Neuronal stem cell (in vitro differentiated cells): ENCODE data around the gene PDE1A.

Source experiments
- DNase-seq: peaks from one replicate; pipeline ENCODE4 v3.0.0-alpha.2; 2013; ENCODE audit warnings: low spot score
- H2AFZ ChIP-seq: one replicate; pipeline ENCODE4 v1.6.1; 2013; ENCODE audit warnings: mild to moderate bottlenecking, low read length, inconsistent platforms
- H2AK5ac ChIP-seq: 2 replicates; pipeline ENCODE4 v1.6.1; 2013; ENCODE audit warnings: low read depth, mild to moderate bottlenecking, inconsistent platforms, low read length, moderate library complexity, mixed read lengths
- H2BK120ac ChIP-seq: 2 replicates; pipeline ENCODE4 v1.6.1; 2013; ENCODE audit warnings: low read depth, mild to moderate bottlenecking, inconsistent platforms, low read length, moderate library complexity, mixed read lengths
- H2BK12ac ChIP-seq: one replicate; pipeline ENCODE4 v1.6.1; 2013; ENCODE audit warnings: low read length, inconsistent platforms
- H2BK15ac ChIP-seq: 2 replicates; pipeline ENCODE4 v1.6.1; 2013; ENCODE audit warnings: mild to moderate bottlenecking, low read length, inconsistent platforms, mixed read lengths
- H2BK5ac ChIP-seq: one replicate; pipeline ENCODE4 v1.6.1; 2013; ENCODE audit warnings: inconsistent platforms, mild to moderate bottlenecking, low read length, moderate library complexity
- H3K14ac ChIP-seq: one replicate; pipeline ENCODE4 v1.6.1; 2013; ENCODE audit warnings: low read length, inconsistent platforms
- H3K18ac ChIP-seq: 2 replicates; pipeline ENCODE4 v1.6.1; 2013; ENCODE audit warnings: low read length, inconsistent platforms
- H3K23ac ChIP-seq: 2 replicates; pipeline ENCODE4 v1.6.1; 2013; ENCODE audit warnings: low read depth, mild to moderate bottlenecking, mixed read lengths, low read length, inconsistent platforms; ENCODE audit not compliant: poor library complexity
- H3K27ac ChIP-seq: replicated peaks from 3 replicates; pipeline ENCODE4 v1.5.1; 2013; ENCODE audit warnings: low read length, inconsistent platforms
- H3K27me3 ChIP-seq, 3 experiments: 2 replicates each; pipeline ENCODE4 v1.6.1; 2013; ENCODE audit warnings: low read length in 3 of 3, mild to moderate bottlenecking in 2 of 3, inconsistent platforms in 1 of 3, low read depth in 1 of 3, mixed read lengths in 1 of 3, moderate library complexity in 1 of 3; ENCODE audit not compliant: control insufficient read depth in 3 of 3, insufficient read depth in 3 of 3
- H3K36me3 ChIP-seq, 2 donors: replicated peaks in 1 of 2; 2 replicates each; pipeline ENCODE4 v1.6.1; 2013; ENCODE audit warnings: low read length in 2 of 2; ENCODE audit not compliant: control insufficient read depth in 2 of 2, insufficient read depth in 2 of 2
- H3K4ac ChIP-seq: 2 replicates; pipeline ENCODE4 v1.6.1; 2013; ENCODE audit warnings: inconsistent platforms, mild to moderate bottlenecking, low read length, moderate library complexity
- H3K4me1 ChIP-seq, 2 donors: 1 replicate in 1 of 2; 2 replicates in 1 of 2; pipeline ENCODE4 v1.6.1; 2013; ENCODE audit warnings: low read length in 2 of 2, low read depth in 1 of 2; ENCODE audit not compliant: control insufficient read depth in 2 of 2, insufficient read depth in 1 of 2
- H3K4me2 ChIP-seq: one replicate; pipeline ENCODE4 v1.6.1; 2013; ENCODE audit warnings: mild to moderate bottlenecking, low read length, inconsistent platforms; ENCODE audit not compliant: insufficient read depth, poor library complexity, severe bottlenecking
- H3K4me3 ChIP-seq, 2 donors: 2 replicates each; pipeline ENCODE4 v1.5.1; 2013; ENCODE audit warnings: low read length in 2 of 2, mild to moderate bottlenecking in 2 of 2, inconsistent platforms in 1 of 2, moderate library complexity in 1 of 2
- H3K79me1 ChIP-seq: one replicate; pipeline ENCODE4 v1.6.1; 2013; ENCODE audit warnings: low read depth, mild to moderate bottlenecking, inconsistent platforms, low read length, moderate library complexity
- H3K9ac ChIP-seq: one replicate; pipeline ENCODE4 v1.6.1; 2013; ENCODE audit warnings: mild to moderate bottlenecking, low read depth, low read length, inconsistent platforms; ENCODE audit not compliant: poor library complexity
- H3K9me3 ChIP-seq, 2 donors: replicated peaks in 1 of 2; 2 replicates each; pipeline versions ENCODE3 to v1.6.1; 2013; ENCODE audit warnings: low read length in 2 of 2, mild to moderate bottlenecking in 2 of 2, inconsistent platforms in 1 of 2, low read depth in 1 of 2, mixed read lengths in 1 of 2, moderate library complexity in 1 of 2; ENCODE audit not compliant: control insufficient read depth in 2 of 2, insufficient read depth in 1 of 2
- H4K8ac ChIP-seq: one replicate; pipeline ENCODE4 v1.6.1; 2013; ENCODE audit warnings: low read depth, mild to moderate bottlenecking, inconsistent platforms, low read length, moderate library complexity
- H4K91ac ChIP-seq: one replicate; pipeline ENCODE4 v1.6.1; 2013; ENCODE audit warnings: low read length, low read depth, mild to moderate bottlenecking, inconsistent platforms; ENCODE audit not compliant: poor library complexity
- WGBS, 2 donors: extraction: QIAGEN DNeasy Blood & Tissue Kit; methylation state at CpG; one replicate each; pipeline ENCODE4 v1.1.7; 2013; ENCODE audit warnings: missing lambda C conversion rate in 2 of 2, mixed read lengths in 1 of 2; ENCODE audit not compliant: insufficient read length in 2 of 2, insufficient replicate concordance in 1 of 2; ENCODE audit errors: extremely low coverage in 2 of 2; 5-methylcytosine and 5-hydroxymethylcytosine counted together

Gene PDE1A

GRCh38 chr2:182148344-182148743, 278.5 kb downstream of the PDE1A start:
- Histone ChIP-seq H3K4me2 (no peak overlapping the region), H4K8ac (no peak overlapping the region), H3K4me1 (peaks cover 0 to 4% of the 10 kb centered on the region in 2 donors), H3K23ac (no peak overlapping the region), H3K9ac (no peak overlapping the region), H3K18ac (no peak overlapping the region), H4K91ac (no peak overlapping the region), H3K9me3 (no peaks in the 10 kb centered on the region), H2BK5ac (no peak overlapping the region), H2BK12ac (no peak overlapping the region), H3K4me3 (no peak overlapping the region), H3K27ac (no peak overlapping the region), H3K79me1 (no peaks in the 10 kb centered on the region), H2BK15ac (no peak overlapping the region), H2AK5ac (no peak overlapping the region), H3K14ac (no peak overlapping the region), H2AFZ (no peak overlapping the region), H3K27me3 (no peaks in the 10 kb centered on the region), H2BK120ac (no peak overlapping the region), H3K4ac (no peak overlapping the region), H3K36me3 (no peaks in the 10 kb centered on the region)
- no CpG with 5 or more reads among the region's 2 CpGs for WGBS, 2 donors
- DNase-seq, result no peak

- Histone ChIP-seq H2BK12ac (no peak overlapping the region), H4K8ac (no peak overlapping the region), H3K9me3 (no peaks in the 10 kb centered on the region), H3K79me1 (no peaks in the 10 kb centered on the region), H2AFZ (no peak overlapping the region), H2BK15ac (no peak overlapping the region), H2BK120ac (no peak overlapping the region), H4K91ac (no peak overlapping the region), H3K27me3 (no peaks in the 10 kb centered on the region), H2AK5ac (no peak overlapping the region), H3K23ac (no peak overlapping the region), H3K4ac (no peak overlapping the region), H3K4me1 (peaks cover 0 to 7% of the 10 kb centered on the region in 2 donors), H3K36me3 (no peaks in the 10 kb centered on the region), H3K14ac (no peak overlapping the region), H3K9ac (no peak overlapping the region), H3K4me3 (no peak overlapping the region), H3K27ac (no peak overlapping the region), H3K18ac (no peak overlapping the region), H2BK5ac (no peak overlapping the region), H3K4me2 (no peak overlapping the region)
- no peak for DNase-seq
- no CpG with 5 or more reads among the region's 1 CpG for WGBS, 2 donors
Measured at GRCh38 chr2:182144776-182145165, 282.1 kb downstream of the PDE1A start.

- Histone ChIP-seq H4K8ac (no peak overlapping the region), H3K14ac (no peak overlapping the region), H2BK120ac (no peak overlapping the region), H3K4ac (no peak overlapping the region), H4K91ac (no peak overlapping the region), H2AFZ (no peak overlapping the region), H3K18ac (no peak overlapping the region), H3K4me2 (no peak overlapping the region), H3K9me3 (no peaks in the 10 kb centered on the region), H3K4me3 (no peak overlapping the region), H3K9ac (no peak overlapping the region), H3K27me3 (no peaks in the 10 kb centered on the region), H2BK12ac (no peak overlapping the region), H3K27ac (no peak overlapping the region), H3K36me3 (no peaks in the 10 kb centered on the region), H2AK5ac (no peak overlapping the region), H2BK15ac (no peak overlapping the region), H3K4me1 (peaks cover 0 to 9% of the 10 kb centered on the region in 2 donors), H2BK5ac (no peak overlapping the region), H3K79me1 (no peaks in the 10 kb centered on the region), H3K23ac (no peak overlapping the region)
- DNase-seq, result no peak
- no CpG with 5 or more reads among the region's 7 CpGs for WGBS, 2 donors
Measured at GRCh38 chr2:182144041-182144775, 282.6 kb downstream of the PDE1A start.

- H3K18ac ChIP-seq, result no peak overlapping the region
- no peak for DNase-seq
- H2BK120ac ChIP-seq, result no peak overlapping the region
- no peak overlapping the region for H3K4me3 ChIP-seq
- no peak overlapping the region for H3K4ac ChIP-seq
- no peak overlapping the region for H3K9ac ChIP-seq
- H2BK12ac ChIP-seq, result no peak overlapping the region
- H2BK15ac ChIP-seq, result no peak overlapping the region
- no peak overlapping the region for H4K8ac ChIP-seq
- H3K9me3 ChIP-seq, result no peaks in the 10 kb centered on the region
- H3K23ac ChIP-seq, result no peak overlapping the region
- no peaks in the 10 kb centered on the region for H3K36me3 ChIP-seq
- no peak overlapping the region for H3K4me2 ChIP-seq
- H3K79me1 ChIP-seq, result no peaks in the 10 kb centered on the region
- H3K27ac ChIP-seq, result no peak overlapping the region
- H4K91ac ChIP-seq, result no peak overlapping the region
- no peak overlapping the region for H2BK5ac ChIP-seq
- H3K14ac ChIP-seq, result no peak overlapping the region
- H3K27me3 ChIP-seq, result no peaks in the 10 kb centered on the region
- peaks cover 0 to 9% of the 10 kb centered on the region in 2 donors for H3K4me1 ChIP-seq
- H2AK5ac ChIP-seq, result no peak overlapping the region
- no CpG with 5 or more reads among the region's 6 CpGs for WGBS, 2 donors
- H2AFZ ChIP-seq, result no peak overlapping the region
Measured at GRCh38 chr2:182142062-182142461, 284.8 kb downstream of the PDE1A start.
